ENCODE measurements around the gene BAIAP3.

BAIAP3 gene

GRCh38 chr16:1300664-1301476 lies 32.6 kb upstream of the BAIAP3 start:
- peak; percentile 92 for DNase-seq (ENCODE audit: low spot score)
- in situ Hi-C loops (cut with MboI; ENCODE audit: low pct_unique_long_range_greater_than_20kb, low sequenced_read_pairs, unreplicated experiment), result no loop called here
- TF ChIP-seq CTCF (IDR thresholded peaks at IDR 0.05; ENCODE audit: extremely low read depth, insufficient read depth, missing control alignments), result peak; percentile 96

GRCh38 chr16:1301562-1301961 lies 31.9 kb upstream of the BAIAP3 start:
- no peak for DNase-seq (ENCODE audit: low spot score)

GRCh38 chr16:1305823-1306222 lies 27.6 kb upstream of the BAIAP3 start:
- TF ChIP-seq CTCF (IDR thresholded peaks at IDR 0.05; ENCODE audit: extremely low read depth, insufficient read depth, missing control alignments), result no peak
- in situ Hi-C loops (cut with MboI; ENCODE audit: low pct_unique_long_range_greater_than_20kb, low sequenced_read_pairs, unreplicated experiment), result no loop called here
- no peak for DNase-seq (ENCODE audit: low spot score)

More at GRCh38 chr16:1301562-1301961, 31.9 kb upstream of the BAIAP3 start:
- in situ Hi-C loops (cut with MboI; ENCODE audit: low pct_unique_long_range_greater_than_20kb, low sequenced_read_pairs, unreplicated experiment), result no loop called here
- no peak for TF ChIP-seq CTCF (IDR thresholded peaks at IDR 0.05; ENCODE audit: extremely low read depth, insufficient read depth, missing control alignments)

- no peak for TF ChIP-seq CTCF (IDR thresholded peaks at IDR 0.05; ENCODE audit: extremely low read depth, insufficient read depth, missing control alignments)
- DNase-seq (ENCODE audit: low spot score), result no peak
- in situ Hi-C loops (cut with MboI; ENCODE audit: low pct_unique_long_range_greater_than_20kb, low sequenced_read_pairs, unreplicated experiment), result no loop called here
These were observed 27.1 kb upstream of the BAIAP3 start for GRCh38 chr16:1306334-1306733.

GRCh38 chr16:1308036-1308976 lies 25.1 kb upstream of the BAIAP3 start:
- DNase-seq (ENCODE audit: low spot score), result no peak
- no peak for TF ChIP-seq CTCF (IDR thresholded peaks at IDR 0.05; ENCODE audit: extremely low read depth, insufficient read depth, missing control alignments)
- in situ Hi-C loops (cut with MboI; ENCODE audit: low pct_unique_long_range_greater_than_20kb, low sequenced_read_pairs, unreplicated experiment), result no loop called here

GRCh38 chr16:1308977-1309885 lies 24.2 kb upstream of the BAIAP3 start, which contains the start of gene UBE2I:
Gene UBE2I, plus strand, starts transcription at chr16:1309636. Its CDS starts 4,395 bp downstream, at chr16:1314031.
- TF ChIP-seq CTCF (IDR thresholded peaks at IDR 0.05; ENCODE audit: extremely low read depth, insufficient read depth, missing control alignments), result no peak
- peak; percentile 97 for DNase-seq (ENCODE audit: low spot score)
- in situ Hi-C loops (cut with MboI; ENCODE audit: low pct_unique_long_range_greater_than_20kb, low sequenced_read_pairs, unreplicated experiment), result no loop called here
